HG02938 (cell line): Measurements from ENCODE around the gene UNK.
"Not testable (repeated sequence)": the region's sequence is repeated elsewhere in the genome, so short reads cannot be mapped to it uniquely, and the experiment has no call there.

Experiments used
- ATAC-seq: cut with Tn5 transposase; IDR thresholded peaks from one replicate; pipeline ENCODE4 v1.9.1; 2021; ENCODE audit warnings: mild to moderate bottlenecking, moderate library complexity; ENCODE audit not compliant: unreplicated experiment

The UNK gene

GRCh38 chr17:75793460-75793859 lies 8.9 kb downstream of the UNK start:
- no peak for ATAC-seq

GRCh38 chr17:75795820-75796607 lies 11.4 kb downstream of the UNK start:
- ATAC-seq, result no peak

- ATAC-seq, result no peak
Observed at GRCh38 chr17:75799402-75799801, 14.8 kb downstream of the UNK start.

- no peak for ATAC-seq
Observed at GRCh38 chr17:75803883-75804282, 19.3 kb downstream of the UNK start.

- ATAC-seq, result no peak
Observed at GRCh38 chr17:75806822-75807500, 22.4 kb downstream of the UNK start.

- ATAC-seq, result no peak
Observed at GRCh38 chr17:75807861-75808260, 23.3 kb downstream of the UNK start.

GRCh38 chr17:75808549-75808904 lies 23.9 kb downstream of the UNK start:
- ATAC-seq, result no peak

- no peak for ATAC-seq
Observed at GRCh38 chr17:75808905-75809621, 24.5 kb downstream of the UNK start.

GRCh38 chr17:75809631-75810111 lies 25.1 kb downstream of the UNK start:
- no peak for ATAC-seq

GRCh38 chr17:75810216-75810615 lies 25.6 kb downstream of the UNK start:
- ATAC-seq, result no peak

GRCh38 chr17:75810756-75811155 lies 26.1 kb downstream of the UNK start:
- not testable (repeated sequence) for ATAC-seq

- ATAC-seq, result no peak
Observed at GRCh38 chr17:75811174-75811573, 26.6 kb downstream of the UNK start.

- no peak for ATAC-seq
Observed at GRCh38 chr17:75812096-75813013, 27.7 kb downstream of the UNK start.

- ATAC-seq, result no peak
Observed at GRCh38 chr17:75813081-75814020, 28.7 kb downstream of the UNK start.

GRCh38 chr17:75814021-75814395 lies 29.4 kb downstream of the UNK start:
- ATAC-seq, result no peak

- no peak for ATAC-seq
Observed at GRCh38 chr17:75814900-75815373, 30.3 kb downstream of the UNK start.

GRCh38 chr17:75815399-75815798 lies 30.8 kb downstream of the UNK start:
- no peak for ATAC-seq

GRCh38 chr17:75816693-75817092 lies 32.1 kb downstream of the UNK start:
- no peak for ATAC-seq

- no peak for ATAC-seq
Observed at GRCh38 chr17:75817571-75817970, 33.0 kb downstream of the UNK start.
